Measurements from ENCODE around the gene HTR3B. TPM values are rescaled to one million over a fixed set of nuclear protein-coding genes. Genes with fewer than 3 reads are reported as not detected.

HTR3B gene
- total and polyA plus RNA-seq, 2 experiments from 2014 or later: 0.42 to 0.77 TPM

- no peak overlapping the region for H3K4me2 ChIP-seq
- no peaks in the 10 kb centered on the region for H3K36me3 ChIP-seq (replicated peaks; ENCODE audit: insufficient read depth, low read depth)
- no peaks in the 10 kb centered on the region for H3K9me3 ChIP-seq (ENCODE audit: low read depth)
- DNase-seq (ENCODE audit: low spot score): no peak
- H3K9me2 ChIP-seq (replicated peaks; ENCODE audit: insufficient read depth): no peaks in the 10 kb centered on the region
- no peak overlapping the region for H3K4me3 ChIP-seq
- no peak overlapping the region for H2AFZ ChIP-seq
- H3K79me2 ChIP-seq: no peaks in the 10 kb centered on the region
- H3K27ac ChIP-seq: no peak overlapping the region
- no peaks in the 10 kb centered on the region for H4K20me1 ChIP-seq (ENCODE audit: insufficient read depth, poor library complexity, severe bottlenecking)
- 97% methylated on average over 4 of the region's 4 CpGs for WGBS (ENCODE audit: low lambda C conversion rate, missing lambda C conversion rate)
- H3K4me1 ChIP-seq (ENCODE audit: insufficient read depth): peaks cover 3% of the 10 kb centered on the region
- peaks cover 14% of the 10 kb centered on the region for H3K27me3 ChIP-seq
- TF ChIP-seq EZH2phosphoT487 (IDR thresholded peaks at IDR 0.05; ENCODE audit: low read depth, severe bottlenecking, unreplicated experiment): no peak
- TF ChIP-seq CTCF (IDR thresholded peaks at IDR 0.05; ENCODE audit: poor library complexity): no peak
These were observed 72.5 kb downstream of the HTR3B start for GRCh38 chr11:113977071-113977490.

DNA sequence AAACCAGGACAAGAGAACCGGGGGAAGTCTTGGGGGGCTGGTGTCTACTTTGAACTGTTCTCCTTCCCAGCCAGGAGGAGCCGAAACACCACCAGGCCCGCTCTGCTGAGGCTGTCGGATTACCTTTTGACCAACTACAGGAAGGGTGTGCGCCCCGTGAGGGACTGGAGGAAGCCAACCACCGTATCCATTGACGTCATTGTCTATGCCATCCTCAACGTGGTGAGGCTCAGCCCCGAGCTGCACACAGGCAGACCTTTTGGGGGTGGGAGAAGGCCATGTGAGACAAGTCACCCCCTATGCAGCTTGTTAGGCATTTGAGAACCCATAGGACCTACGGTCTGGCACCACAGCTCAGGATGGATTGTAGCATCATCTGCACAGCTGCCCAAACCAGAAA is 73.1 kb downstream of the HTR3B start:
- Histone ChIP-seq H3K4me1 (ENCODE audit: insufficient read depth) (peaks cover 3% of the 10 kb centered on the region), H3K36me3 (replicated peaks; ENCODE audit: insufficient read depth, low read depth) (no peaks in the 10 kb centered on the region), H3K27me3 (peaks cover 14% of the 10 kb centered on the region), H4K20me1 (ENCODE audit: insufficient read depth, poor library complexity, severe bottlenecking) (no peaks in the 10 kb centered on the region), H3K27ac (no peak overlapping the region), H3K9me3 (ENCODE audit: low read depth) (no peaks in the 10 kb centered on the region), H3K9me2 (replicated peaks; ENCODE audit: insufficient read depth) (no peaks in the 10 kb centered on the region), H3K4me2 (no peak overlapping the region), H3K79me2 (no peaks in the 10 kb centered on the region), H2AFZ (no peak overlapping the region), H3K4me3 (no peak overlapping the region)
- no peak for TF ChIP-seq EZH2 (IDR thresholded peaks at IDR 0.05; ENCODE audit: borderline replicate concordance)
- no peak for TF ChIP-seq EZH2phosphoT487 (IDR thresholded peaks at IDR 0.05; ENCODE audit: low read depth, severe bottlenecking, unreplicated experiment)
- TF ChIP-seq CTCF (IDR thresholded peaks at IDR 0.05; ENCODE audit: poor library complexity): no peak
- no peak for DNase-seq (ENCODE audit: low spot score)
- 90% methylated on average over 11 of the region's 11 CpGs for WGBS (ENCODE audit: low lambda C conversion rate, missing lambda C conversion rate)

- Histone ChIP-seq H3K9me2 (replicated peaks; ENCODE audit: insufficient read depth) (no peaks in the 10 kb centered on the region), H3K27me3 (peaks cover 14% of the 10 kb centered on the region), H2AFZ (no peak overlapping the region), H4K20me1 (ENCODE audit: insufficient read depth, poor library complexity, severe bottlenecking) (no peaks in the 10 kb centered on the region), H3K79me2 (no peaks in the 10 kb centered on the region), H3K4me3 (no peak overlapping the region), H3K4me1 (ENCODE audit: insufficient read depth) (peaks cover 3% of the 10 kb centered on the region), H3K36me3 (replicated peaks; ENCODE audit: insufficient read depth, low read depth) (no peaks in the 10 kb centered on the region), H3K27ac (no peak overlapping the region), H3K4me2 (no peak overlapping the region), H3K9me3 (ENCODE audit: low read depth) (no peaks in the 10 kb centered on the region)
- no peak for DNase-seq (ENCODE audit: low spot score)
- TF ChIP-seq EZH2 (IDR thresholded peaks at IDR 0.05; ENCODE audit: borderline replicate concordance) (no peak), CTCF (IDR thresholded peaks at IDR 0.05; ENCODE audit: poor library complexity) (no peak), EZH2phosphoT487 (IDR thresholded peaks at IDR 0.05; ENCODE audit: low read depth, severe bottlenecking, unreplicated experiment) (no peak)
- 88% methylated on average over 1 of the region's 1 CpG for WGBS (ENCODE audit: low lambda C conversion rate, missing lambda C conversion rate)
These were observed 74.8 kb downstream of the HTR3B start for GRCh38 chr11:113979431-113979830.

- no peak for DNase-seq (ENCODE audit: low spot score)
- no peak overlapping the region for H3K27ac ChIP-seq
- H3K4me2 ChIP-seq: no peak overlapping the region
- H3K36me3 ChIP-seq (replicated peaks; ENCODE audit: insufficient read depth, low read depth): no peaks in the 10 kb centered on the region
- H3K9me2 ChIP-seq (replicated peaks; ENCODE audit: insufficient read depth): no peaks in the 10 kb centered on the region
- WGBS (ENCODE audit: low lambda C conversion rate, missing lambda C conversion rate): 84% methylated on average over 6 of the region's 6 CpGs
- no peak for TF ChIP-seq EZH2 (IDR thresholded peaks at IDR 0.05; ENCODE audit: borderline replicate concordance)
- TF ChIP-seq CTCF (IDR thresholded peaks at IDR 0.05; ENCODE audit: poor library complexity): no peak
- no peak for TF ChIP-seq EZH2phosphoT487 (IDR thresholded peaks at IDR 0.05; ENCODE audit: low read depth, severe bottlenecking, unreplicated experiment)
- no peaks in the 10 kb centered on the region for H4K20me1 ChIP-seq (ENCODE audit: insufficient read depth, poor library complexity, severe bottlenecking)
- H3K27me3 ChIP-seq: peaks cover 19% of the 10 kb centered on the region
- no peaks in the 10 kb centered on the region for H3K9me3 ChIP-seq (ENCODE audit: low read depth)
- no peak overlapping the region for H2AFZ ChIP-seq
- H3K4me3 ChIP-seq: no peak overlapping the region
- no peaks in the 10 kb centered on the region for H3K79me2 ChIP-seq
- no peaks in the 10 kb centered on the region for H3K4me1 ChIP-seq (ENCODE audit: insufficient read depth)
These were observed 76.2 kb downstream of the HTR3B start for GRCh38 chr11:113980785-113981184.

Measured in hepatocyte (in vitro differentiated cells).